GM12878 (cell line): ENCODE data around the gene OR10R2. TPM values are rescaled to one million over a fixed set of nuclear protein-coding genes. Genes with fewer than 3 reads are reported as not detected.

Experiments used
- ATAC-seq: fragments of 200-7000 bp; cut with Tn5 transposase; 3 replicates; pipeline ENCODE4 v1.9.1; 2020; ENCODE audit warnings: mild to moderate bottlenecking, moderate library complexity
- Bru-seq: library from RNA; stranded (reverse); fragments of 400-500 nt; gene quantifications from one replicate; lab custom pipeline; 2021; lab: Mats Ljungman, UMichigan
- BruChase-seq, 2 experiments: library from RNA; stranded (reverse); fragments of 400-500 nt; gene quantifications; one replicate each; lab custom pipeline; 2021; lab: Mats Ljungman, UMichigan
- BruUV-seq: library from RNA; stranded (reverse); fragments of 400-500 nt; replicated peaks from 2 replicates; lab custom pipeline; 2021; lab: Mats Ljungman, UMichigan
- CTCF ChIA-PET: fragments of 300-600 bp; sonication (Branson Sonifier 250); formaldehyde crosslinking; extraction: SDS; loops from one replicate; lab custom pipeline; 2021; ENCODE audit warnings: inconsistent platforms; lab: Yijun Ruan, JAX
- POLR2A ChIA-PET: fragments of 350-600 bp; formaldehyde crosslinking; extraction: SDS; loops from one replicate; lab custom pipeline; 2021; ENCODE audit warnings: inconsistent platforms; lab: Charles Lee
- RAD21 ChIA-PET: fragments of 300-600 bp; sonication (Branson Sonifier 250); formaldehyde crosslinking; loops from one replicate; lab custom pipeline; 2023; ENCODE audit warnings: antibody characterized with exemption; ENCODE audit not compliant: unreplicated experiment; lab: Charles Lee
- SMC1A ChIA-PET: fragments of 300-600 bp; sonication (Branson Sonifier 250); formaldehyde crosslinking; loops from one replicate; lab custom pipeline; 2023; ENCODE audit not compliant: unreplicated experiment, uncharacterized antibody; lab: Charles Lee
- DNase-seq: peaks from one replicate; pipeline ENCODE4 v3.0.0-alpha.2; 2011; ENCODE audit warnings: low read depth, low spot score
- FAIRE-seq: peaks from 3 replicates; lab custom pipeline; 2011; peaks lifted over from hg19 to GRCh38; lab: Jason Lieb, UNC
- H2AFZ ChIP-seq: 2 replicates; pipeline ENCODE4 v1.6.0; 2011; ENCODE audit warnings: low read depth, low read length, control low read depth; ENCODE audit not compliant: control insufficient read depth
- H3K27ac ChIP-seq: 2 replicates; pipeline ENCODE4 v1.5.1; 2011; ENCODE audit warnings: control low read depth; ENCODE audit not compliant: control insufficient read depth, insufficient read depth
- H3K27me3 ChIP-seq, 2 experiments: replicated peaks in 1 of 2; 2 replicates each; pipeline versions ENCODE4 v1.6.0 to v1.6.1; 2011; ENCODE audit warnings: low read length in 1 of 2; ENCODE audit not compliant: control insufficient read depth in 2 of 2, insufficient read depth in 2 of 2
- H3K36me3 ChIP-seq, 2 experiments: 2 replicates each; pipeline ENCODE4 v1.5.1; 2011; ENCODE audit warnings: low read length in 1 of 2; ENCODE audit not compliant: control insufficient read depth in 2 of 2, insufficient read depth in 2 of 2
- H3K4me1 ChIP-seq: 2 replicates; pipeline ENCODE4 v1.6.1; 2011; ENCODE audit warnings: mild to moderate bottlenecking, low read length, moderate library complexity, mixed read lengths; ENCODE audit not compliant: control insufficient read depth, insufficient read depth
- H3K4me2 ChIP-seq: 2 replicates; pipeline ENCODE4 v1.6.0; 2011; ENCODE audit warnings: control low read depth; ENCODE audit not compliant: control insufficient read depth, insufficient read depth
- H3K4me3 ChIP-seq: fragments of 200-600 bp; sonication (generic); 2 replicates; pipeline ENCODE4 v1.5.1; 2016
- H3K79me2 ChIP-seq: 2 replicates; pipeline ENCODE4 v1.6.0; 2011; ENCODE audit warnings: low read length; ENCODE audit not compliant: control insufficient read depth, insufficient read depth
- H3K9ac ChIP-seq: 2 replicates; pipeline ENCODE4 v1.8.0; 2011; ENCODE audit warnings: low read length, control low read depth, mixed read lengths; ENCODE audit not compliant: control insufficient read depth, insufficient read depth
- H3K9me3 ChIP-seq: replicated peaks from 3 replicates; pipeline ENCODE4 v1.5.1; 2011; ENCODE audit warnings: mild to moderate bottlenecking, low read length; ENCODE audit not compliant: control insufficient read depth, insufficient read depth
- H4K20me1 ChIP-seq: 2 replicates; pipeline ENCODE4 v1.6.0; 2011; ENCODE audit not compliant: control insufficient read depth, insufficient read depth
- ATF2 ChIP-seq: IDR thresholded peaks from 2 replicates; pipeline ENCODE4 v1.6.1; 2012; ENCODE audit warnings: low read length, inconsistent platforms
- EZH2 ChIP-seq: IDR thresholded peaks from 2 replicates; pipeline ENCODE4 v1.6.1; 2012; ENCODE audit warnings: low read depth, mild to moderate bottlenecking, control low read depth, inconsistent platforms, low read length, borderline replicate concordance; ENCODE audit not compliant: control insufficient read depth
- KDM1A ChIP-seq: fragments of 200-600 bp; sonication (generic); IDR thresholded peaks from 2 replicates; pipeline ENCODE4 v1.6.1; 2016; ENCODE audit warnings: borderline replicate concordance
- MLLT1 ChIP-seq: fragments of 450-650 bp; IDR thresholded peaks from 2 replicates; pipeline ENCODE4 v1.6.1; 2016; ENCODE audit warnings: mild to moderate bottlenecking
- MTA3 ChIP-seq: IDR thresholded peaks from 2 replicates; pipeline ENCODE4 v1.6.1; 2012; ENCODE audit warnings: low read length, inconsistent platforms, borderline replicate concordance
- NFIC ChIP-seq: IDR thresholded peaks from 2 replicates; pipeline ENCODE4 v1.6.1; 2012; ENCODE audit warnings: low read depth, mild to moderate bottlenecking, inconsistent platforms, low read length, moderate library complexity
- ZNF622 ChIP-seq: fragments of 450-650 bp; IDR thresholded peaks from 2 replicates; pipeline ENCODE4 v1.6.1; 2017; ENCODE audit warnings: mild to moderate bottlenecking, inconsistent platforms
- in situ Hi-C: fragments of 300-500 bp; cut with MboI; formaldehyde crosslinking; loops from 9 replicates; pipeline ENCODE4 v1.14.3; 2018; ENCODE audit warnings: mixed read lengths
- intact Hi-C: fragments of 100-400 bp; cut with micrococcal nuclease; formaldehyde crosslinking; loops from one replicate; pipeline ENCODE4 v1.14.2; 2022; ENCODE audit not compliant: unreplicated experiment
- long read RNA-seq, 2 experiments: library from polyadenylated mRNA; unstranded; transcript quantifications; one replicate each; pipeline ENCODE4 v2.0.0, GENCODE V29; 2019 to 2020
- polyA minus RNA-seq, 3 experiments: library from RNA; depleted of rRNA, polyadenylated mRNA; stranded (reverse); fragments of >200 nt; gene quantifications; 2 replicates each; pipeline ENCODE4 v1.2.3, GENCODE V29; 2011
- polyA plus RNA-seq, 11 experiments: library from polyadenylated mRNA; depleted of rRNA in 4 of 11; unstranded in 6 of 11; stranded (reverse) in 5 of 11; fragments of >200 nt; fragmentation: Nextera tagmentation in 4 of 11; fragmentation: Illumina TruSeq in 1 of 11; extraction: Ambion mirVana in 4 of 11; extraction: Trizol in 1 of 11; gene quantifications; 1 replicate in 1 of 11; 2 replicates in 10 of 11; pipeline versions ENCODE4 v1.2.1 to v1.2.3, GENCODE V29; 2011 to 2016; ENCODE audit warnings: inconsistent platforms in 2 of 11, missing spikeins in 2 of 11, low read depth in 1 of 11
- total RNA-seq, 4 experiments: library from RNA; depleted of rRNA in 3 of 4; stranded (reverse); fragments of >200 nt in 3 of 4; fragmentation: Illumina TruSeq in 1 of 4; extraction: Trizol in 1 of 4; gene quantifications; 2 replicates each; pipeline versions ENCODE4 v1.2.1 to v1.2.3, GENCODE V29; 2013 to 2021

Gene OR10R2
- not detected in 2 replicates for total RNA-seq (2013; cell fraction: nucleolus; rRNA removed)
- not detected in 2 replicates for total RNA-seq (2014; rRNA removed)
- not detected in 2 replicates for total RNA-seq (2014; rRNA removed; fragmentation: Illumina TruSeq; extraction: Trizol)
- total RNA-seq (2021) = not detected in 2 replicates
- not detected for polyA plus RNA-seq (2011; ENCODE audit: low read depth)
- not detected in 2 replicates for polyA plus RNA-seq (2011; rRNA removed)
- not detected in 2 replicates for polyA plus RNA-seq (2011; cell fraction: cytosol; rRNA removed)
- polyA plus RNA-seq (2011; cell fraction: nucleus; rRNA removed) = not detected in 2 replicates
- polyA plus RNA-seq (2012) = not detected in 2 replicates
- not detected in 2 replicates for polyA plus RNA-seq (2014; fragmentation: Illumina TruSeq; extraction: Trizol)
- polyA plus RNA-seq (2014; fragmentation: Nextera tagmentation; extraction: Ambion mirVana) = not detected
- polyA plus RNA-seq (2014; rRNA removed) = not detected in 2 replicates
- not detected for polyA plus RNA-seq (2016; fragmentation: Nextera tagmentation; extraction: Ambion mirVana)
- not detected in 2 replicates for polyA minus RNA-seq (2011; rRNA and poly(A)+ RNA removed)
- not detected in 2 replicates for polyA minus RNA-seq (2011; cell fraction: cytosol; rRNA and poly(A)+ RNA removed)
- not detected in 2 replicates for polyA minus RNA-seq (2011; cell fraction: nucleus; rRNA and poly(A)+ RNA removed)
- not detected for Bru-seq, nascent RNA
- not detected for BruChase-seq, experiment 1, labeled RNA remaining after a 6-hour chase
- not detected for BruChase-seq, experiment 2, labeled RNA remaining after a 2-hour chase
- long read RNA-seq, experiment 1 = 0 reads
- long read RNA-seq, experiment 2 = 0 reads

- ChIA-PET CTCF (no interaction called here), SMC1A (interaction anchor here (1.0 kb wide), 1 partner anchor 274 kb away, joined by 3 read pairs; no protein-coding TSS in a partner anchor), POLR2A (no interaction called here), RAD21 (no interaction called here)
- H3K9me3 ChIP-seq = no peaks in the 10 kb centered on the region
- TF ChIP-seq ATF2 (no peak), MLLT1 (no peak), ZNF622 (no peak), NFIC (no peak), MTA3 (no peak), EZH2 (no peak), KDM1A (no peak)
- no peaks in the 10 kb centered on the region for H3K4me1 ChIP-seq
- DNase-seq = no peak
- intact Hi-C loops = no loop called here
- no peak within 1 kb of the TSS for H3K9ac ChIP-seq
- FAIRE-seq = no peak
- no peak within 1 kb of the TSS for H2AFZ ChIP-seq
- H3K4me3 ChIP-seq = no peak within 1 kb of the TSS
- BruUV-seq = no TSS peak
- H3K27ac ChIP-seq = no peak within 1 kb of the TSS
- H4K20me1 ChIP-seq = no peaks in the 10 kb centered on the region
- in situ Hi-C loops = no loop called here
- no peak within 1 kb of the TSS for H3K4me2 ChIP-seq
- no peak for ATAC-seq
- H3K79me2 ChIP-seq = no peaks in the 10 kb centered on the region
- H3K36me3 ChIP-seq = no peaks in the 10 kb centered on the region
- no peaks in the 10 kb centered on the region for H3K27me3 ChIP-seq
Measured at GRCh38 chr1:158471920-158472319, at the start of gene OR10R2. TSS of gene OR10R2 (plus strand) at chr1:158472220. CDS start at chr1:158472326, 106 bp downstream.
